Measurements from ENCODE around the gene VIM.

DNA sequence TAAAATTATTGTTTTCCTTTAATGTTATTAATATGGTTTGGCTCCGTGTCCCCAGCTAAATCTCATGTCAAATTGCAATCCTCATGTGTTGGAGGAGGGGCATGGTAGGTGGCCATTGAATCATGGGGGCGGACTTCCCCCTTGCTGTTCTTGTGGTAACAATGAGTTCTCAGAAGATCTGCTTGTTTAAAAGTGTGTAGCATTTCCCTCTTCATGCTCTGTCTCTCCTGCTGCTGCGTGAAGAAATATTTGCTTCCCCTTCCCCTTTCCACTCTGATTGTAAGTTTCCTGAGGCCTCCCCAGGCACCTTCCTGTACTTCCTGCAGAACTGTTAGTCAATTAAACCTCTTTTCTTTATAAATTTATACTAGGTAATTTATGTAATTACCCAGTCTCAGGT is 27.5 kb downstream of the VIM start:
- TF ChIP-seq ZNF830 (tag by site-specific recombination; IDR thresholded peaks at IDR 0.05; ENCODE audit: low read depth) (no peak), CTCF (tag by site-specific recombination; IDR thresholded peaks at IDR 0.05) (no peak), ZNF18 (tag by site-specific recombination; IDR thresholded peaks at IDR 0.05) (no peak), ZBTB8A (tag by site-specific recombination; IDR thresholded peaks at IDR 0.05) (no peak), ZNF10 (tag by site-specific recombination; IDR thresholded peaks at IDR 0.05) (no peak), ZNF223 (tag by site-specific recombination; IDR thresholded peaks at IDR 0.05) (no peak)
- TF ChIP-seq, protein P1, sequence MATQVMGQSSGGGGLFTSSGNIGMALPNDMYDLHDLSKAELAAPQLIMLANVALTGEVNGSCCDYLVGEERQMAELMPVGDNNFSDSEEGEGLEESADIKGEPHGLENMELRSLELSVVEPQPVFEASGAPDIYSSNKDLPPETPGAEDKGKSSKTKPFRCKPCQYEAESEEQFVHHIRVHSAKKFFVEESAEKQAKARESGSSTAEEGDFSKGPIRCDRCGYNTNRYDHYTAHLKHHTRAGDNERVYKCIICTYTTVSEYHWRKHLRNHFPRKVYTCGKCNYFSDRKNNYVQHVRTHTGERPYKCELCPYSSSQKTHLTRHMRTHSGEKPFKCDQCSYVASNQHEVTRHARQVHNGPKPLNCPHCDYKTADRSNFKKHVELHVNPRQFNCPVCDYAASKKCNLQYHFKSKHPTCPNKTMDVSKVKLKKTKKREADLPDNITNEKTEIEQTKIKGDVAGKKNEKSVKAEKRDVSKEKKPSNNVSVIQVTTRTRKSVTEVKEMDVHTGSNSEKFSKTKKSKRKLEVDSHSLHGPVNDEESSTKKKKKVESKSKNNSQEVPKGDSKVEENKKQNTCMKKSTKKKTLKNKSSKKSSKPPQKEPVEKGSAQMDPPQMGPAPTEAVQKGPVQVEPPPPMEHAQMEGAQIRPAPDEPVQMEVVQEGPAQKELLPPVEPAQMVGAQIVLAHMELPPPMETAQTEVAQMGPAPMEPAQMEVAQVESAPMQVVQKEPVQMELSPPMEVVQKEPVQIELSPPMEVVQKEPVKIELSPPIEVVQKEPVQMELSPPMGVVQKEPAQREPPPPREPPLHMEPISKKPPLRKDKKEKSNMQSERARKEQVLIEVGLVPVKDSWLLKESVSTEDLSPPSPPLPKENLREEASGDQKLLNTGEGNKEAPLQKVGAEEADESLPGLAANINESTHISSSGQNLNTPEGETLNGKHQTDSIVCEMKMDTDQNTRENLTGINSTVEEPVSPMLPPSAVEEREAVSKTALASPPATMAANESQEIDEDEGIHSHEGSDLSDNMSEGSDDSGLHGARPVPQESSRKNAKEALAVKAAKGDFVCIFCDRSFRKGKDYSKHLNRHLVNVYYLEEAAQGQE (tag by site-specific recombination; IDR thresholded peaks at IDR 0.05): no peak

Measured in HEK293 (cell line).